GM12801 (cell line): Measurements from ENCODE around the gene FNDC3B.

Experiments used
- TF ChIP-seq, protein P1 (sequence below): IDR thresholded peaks from one replicate; pipeline ENCODE4 v1.5.1; 2011; ENCODE audit warnings: control low read depth; ENCODE audit not compliant: insufficient read length; ENCODE audit errors: extremely low read depth

Gene FNDC3B

DNA sequence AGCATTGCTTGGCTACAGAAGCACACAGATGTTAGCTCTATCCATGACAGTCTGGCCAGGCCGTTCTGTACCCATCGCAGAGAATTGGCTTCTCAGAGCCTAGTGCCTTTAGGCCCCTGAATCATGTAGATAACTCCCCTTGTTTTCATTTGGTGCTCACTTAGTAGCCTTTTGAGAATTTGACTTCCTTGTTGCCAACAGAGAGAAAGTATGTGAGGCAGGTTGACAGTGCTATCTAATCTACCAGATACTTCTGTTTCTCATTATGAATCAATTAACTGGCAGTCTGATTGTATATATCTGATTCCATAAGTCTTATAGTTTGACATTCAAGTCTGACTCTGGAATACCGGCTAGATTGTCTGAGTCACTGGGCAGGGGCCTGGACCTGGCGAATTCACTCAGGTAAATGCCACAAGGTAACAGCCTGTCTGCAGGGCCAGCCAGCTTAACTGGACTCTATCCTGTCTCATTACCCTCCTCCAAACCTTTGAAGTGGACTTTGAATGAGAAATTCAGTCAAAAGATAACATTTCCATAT lies 248.6 kb downstream of the FNDC3B start:
- TF ChIP-seq, protein P1, sequence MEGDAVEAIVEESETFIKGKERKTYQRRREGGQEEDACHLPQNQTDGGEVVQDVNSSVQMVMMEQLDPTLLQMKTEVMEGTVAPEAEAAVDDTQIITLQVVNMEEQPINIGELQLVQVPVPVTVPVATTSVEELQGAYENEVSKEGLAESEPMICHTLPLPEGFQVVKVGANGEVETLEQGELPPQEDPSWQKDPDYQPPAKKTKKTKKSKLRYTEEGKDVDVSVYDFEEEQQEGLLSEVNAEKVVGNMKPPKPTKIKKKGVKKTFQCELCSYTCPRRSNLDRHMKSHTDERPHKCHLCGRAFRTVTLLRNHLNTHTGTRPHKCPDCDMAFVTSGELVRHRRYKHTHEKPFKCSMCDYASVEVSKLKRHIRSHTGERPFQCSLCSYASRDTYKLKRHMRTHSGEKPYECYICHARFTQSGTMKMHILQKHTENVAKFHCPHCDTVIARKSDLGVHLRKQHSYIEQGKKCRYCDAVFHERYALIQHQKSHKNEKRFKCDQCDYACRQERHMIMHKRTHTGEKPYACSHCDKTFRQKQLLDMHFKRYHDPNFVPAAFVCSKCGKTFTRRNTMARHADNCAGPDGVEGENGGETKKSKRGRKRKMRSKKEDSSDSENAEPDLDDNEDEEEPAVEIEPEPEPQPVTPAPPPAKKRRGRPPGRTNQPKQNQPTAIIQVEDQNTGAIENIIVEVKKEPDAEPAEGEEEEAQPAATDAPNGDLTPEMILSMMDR = no peak

- TF ChIP-seq, protein P1 = no peak
Observed at GRCh38 chr3:172288651-172289050, 249.3 kb downstream of the FNDC3B start.

GRCh38 chr3:172289583-172289982 lies 250.2 kb downstream of the FNDC3B start:
- TF ChIP-seq, protein P1 = no peak

DNA sequence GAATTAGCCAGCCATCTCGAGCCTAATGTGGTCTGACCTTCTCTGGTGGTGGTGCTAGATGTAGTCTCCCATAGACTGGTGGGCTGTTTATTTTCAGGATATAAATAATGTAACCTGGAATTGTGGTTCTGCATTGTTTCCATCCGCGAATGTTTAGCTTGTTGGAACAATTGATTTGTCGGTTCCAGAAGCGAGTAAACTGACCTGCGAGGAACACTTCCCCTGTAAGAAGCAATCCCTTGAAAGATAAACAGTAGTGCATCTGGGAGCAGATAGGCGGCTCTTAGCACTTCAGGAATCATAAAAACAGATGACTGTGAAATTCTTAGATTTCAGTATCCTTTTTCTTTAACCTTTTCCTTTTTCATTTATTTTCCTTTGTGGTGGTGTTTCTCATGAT lies 251.1 kb downstream of the FNDC3B start:
- TF ChIP-seq, protein P1 = no peak

DNA sequence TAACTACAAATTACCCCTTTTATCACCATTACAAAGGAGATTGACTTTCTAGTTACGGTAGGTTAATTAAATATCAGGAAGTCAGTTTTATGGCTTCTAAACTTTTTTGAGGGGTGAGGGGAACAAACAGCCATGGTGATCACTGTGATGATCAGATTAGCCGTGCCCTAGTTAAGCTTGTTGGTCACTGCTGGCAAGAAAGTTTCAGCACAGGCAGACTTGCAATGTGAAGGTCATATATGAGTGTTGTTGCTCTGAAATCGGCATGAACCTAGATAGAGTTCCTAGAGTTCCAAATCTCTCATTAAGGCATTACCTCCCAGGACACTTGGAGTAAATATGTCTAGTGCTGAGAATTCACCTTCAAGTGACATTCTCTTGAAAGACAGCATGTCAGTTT lies 252.3 kb downstream of the FNDC3B start:
- TF ChIP-seq, protein P1 = no peak

GRCh38 chr3:172292422-172292821 lies 253.0 kb downstream of the FNDC3B start:
- TF ChIP-seq, protein P1 = no peak

GRCh38 chr3:172293093-172293492 lies 253.7 kb downstream of the FNDC3B start:
- TF ChIP-seq, protein P1 = no peak
